NB4 (cell line): ENCODE results near the gene EMCN.

Experiments
- MAX ChIP-seq: IDR thresholded peaks from 2 replicates; pipeline ENCODE4 v1.6.1; 2011; ENCODE audit warnings: low read depth, low read length
- MYC ChIP-seq: IDR thresholded peaks from 2 replicates; pipeline ENCODE4 v1.6.1; 2011; ENCODE audit warnings: low read depth, low read length
- POLR2A ChIP-seq: IDR thresholded peaks from 2 replicates; pipeline ENCODE4 v1.6.1; 2011; ENCODE audit warnings: mild to moderate bottlenecking; ENCODE audit not compliant: insufficient read length; ENCODE audit errors: extremely low read depth
- TF ChIP-seq, protein P1 (sequence below): IDR thresholded peaks from one replicate; pipeline ENCODE4 v1.5.1; 2012; ENCODE audit warnings: low read depth, low read length

DNA sequence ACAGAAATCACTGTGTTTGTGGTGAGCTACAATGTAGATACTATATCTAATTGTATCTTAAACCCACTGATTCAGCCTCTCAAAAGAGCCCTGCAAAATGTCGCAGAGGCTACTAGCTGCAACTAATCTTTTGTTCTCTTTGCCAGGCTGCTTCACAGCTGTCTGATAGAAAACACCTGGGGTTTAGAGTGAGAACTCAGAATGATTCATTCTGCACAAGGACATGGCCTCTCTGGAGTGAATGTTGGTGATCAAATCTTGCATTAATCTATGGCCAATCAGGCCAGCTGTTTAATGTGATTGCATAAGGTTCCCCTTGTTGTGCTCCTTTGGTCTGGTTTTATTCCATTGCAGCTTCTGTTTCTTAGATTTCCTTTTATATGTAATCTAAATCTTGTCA lies 100.3 kb downstream of the EMCN start:
- TF ChIP-seq, protein P1, sequence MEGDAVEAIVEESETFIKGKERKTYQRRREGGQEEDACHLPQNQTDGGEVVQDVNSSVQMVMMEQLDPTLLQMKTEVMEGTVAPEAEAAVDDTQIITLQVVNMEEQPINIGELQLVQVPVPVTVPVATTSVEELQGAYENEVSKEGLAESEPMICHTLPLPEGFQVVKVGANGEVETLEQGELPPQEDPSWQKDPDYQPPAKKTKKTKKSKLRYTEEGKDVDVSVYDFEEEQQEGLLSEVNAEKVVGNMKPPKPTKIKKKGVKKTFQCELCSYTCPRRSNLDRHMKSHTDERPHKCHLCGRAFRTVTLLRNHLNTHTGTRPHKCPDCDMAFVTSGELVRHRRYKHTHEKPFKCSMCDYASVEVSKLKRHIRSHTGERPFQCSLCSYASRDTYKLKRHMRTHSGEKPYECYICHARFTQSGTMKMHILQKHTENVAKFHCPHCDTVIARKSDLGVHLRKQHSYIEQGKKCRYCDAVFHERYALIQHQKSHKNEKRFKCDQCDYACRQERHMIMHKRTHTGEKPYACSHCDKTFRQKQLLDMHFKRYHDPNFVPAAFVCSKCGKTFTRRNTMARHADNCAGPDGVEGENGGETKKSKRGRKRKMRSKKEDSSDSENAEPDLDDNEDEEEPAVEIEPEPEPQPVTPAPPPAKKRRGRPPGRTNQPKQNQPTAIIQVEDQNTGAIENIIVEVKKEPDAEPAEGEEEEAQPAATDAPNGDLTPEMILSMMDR: no peak
- no peak for TF ChIP-seq POLR2A
- TF ChIP-seq MYC: no peak
- no peak for TF ChIP-seq MAX
